A549 (cell line): Measurements from ENCODE around the gene PAX4. TPM values are rescaled to one million over a fixed set of nuclear protein-coding genes. Genes with fewer than 3 reads are reported as not detected.

Source experiments
- ATAC-seq, 2 experiments: fragments of 200-7000 bp in 1 of 2; fragments of >200 bp in 1 of 2; cut with Nextera tagmentation in 1 of 2; cut with Tn5 transposase in 1 of 2; 3 replicates each; pipeline versions ENCODE4 v1.8.0 to v1.9.1; 2018 to 2020; ENCODE audit warnings: mild to moderate bottlenecking in 1 of 2, moderate library complexity in 1 of 2
- CTCF ChIA-PET: fragments of 300-600 bp; sonication (Branson Sonifier 250); formaldehyde crosslinking; extraction: SDS; loops from one replicate; lab custom pipeline; 2021; ENCODE audit warnings: antibody characterized with exemption, inconsistent platforms; lab: Yijun Ruan, JAX
- POLR2A ChIA-PET: fragments of 350-600 bp; formaldehyde crosslinking; extraction: SDS; loops from one replicate; lab custom pipeline; 2021; ENCODE audit warnings: antibody characterized with exemption, inconsistent platforms; lab: Yijun Ruan, JAX
- DNase-seq, 2 experiments: peaks; one replicate each; pipeline versions ENCODE4 v3.0.0 to v3.0.0-alpha.2; 2011 to 2016; ENCODE audit warnings: low read depth in 1 of 2, low spot score in 1 of 2
- FAIRE-seq: peaks from 2 replicates; lab custom pipeline; 2011; peaks lifted over from hg19 to GRCh38; lab: Jason Lieb, UNC
- H3K27ac ChIP-seq, 2 experiments: fragments of >200 bp; sonication (Bioruptor Twin); formaldehyde crosslinking; 3 replicates each; pipeline ENCODE4 v1.5.1; 2016 to 2017
- H3K4me1 ChIP-seq: fragments of >200 bp; sonication (Bioruptor Twin); formaldehyde crosslinking; 3 replicates; pipeline ENCODE4 v1.6.1; 2016
- H3K4me2 ChIP-seq: fragments of >200 bp; sonication (Bioruptor Twin); formaldehyde crosslinking; 3 replicates; pipeline ENCODE4 v1.6.1; 2016
- H3K4me3 ChIP-seq: fragments of >200 bp; sonication (Bioruptor Twin); formaldehyde crosslinking; 3 replicates; pipeline ENCODE4 v1.5.1; 2016
- H3K9me3 ChIP-seq: fragments of >200 bp; sonication (Bioruptor Twin); formaldehyde crosslinking; 3 replicates; pipeline ENCODE4 v1.6.1; 2016
- BHLHE40 ChIP-seq: IDR thresholded peaks from 2 replicates; pipeline ENCODE4 v1.6.1; 2012; ENCODE audit warnings: low read depth, low read length, inconsistent platforms
- CEBPB ChIP-seq, 2 experiments: fragments of >200 bp in 1 of 2; sonication (Bioruptor Twin) in 1 of 2; formaldehyde crosslinking in 1 of 2; IDR thresholded peaks; 2 replicates each; pipeline ENCODE4 v1.6.1; 2012 to 2016
- CHD4 ChIP-seq: fragments of 200-600 bp; sonication (generic); IDR thresholded peaks from 2 replicates; pipeline ENCODE4 v1.6.1; 2016; ENCODE audit warnings: antibody characterized with exemption, mild to moderate bottlenecking, borderline replicate concordance
- CTCF ChIP-seq: fragments of >200 bp; sonication (Bioruptor Twin); formaldehyde crosslinking; IDR thresholded peaks from 3 replicates; pipeline ENCODE4 v1.5.1; 2016
- EHMT2 ChIP-seq: fragments of 200-600 bp; sonication (generic); IDR thresholded peaks from 2 replicates; pipeline ENCODE4 v1.6.1; 2016; ENCODE audit warnings: antibody characterized with exemption, low read depth, mild to moderate bottlenecking, moderate library complexity
- EP300 ChIP-seq, 2 experiments: fragments of >200 bp; sonication (Bioruptor Twin); formaldehyde crosslinking; IDR thresholded peaks; 2 replicates in 1 of 2; 3 replicates in 1 of 2; pipeline ENCODE4 v1.6.1; 2016 to 2017
- ESRRA ChIP-seq: fragments of 150-350 bp; IDR thresholded peaks from 2 replicates; pipeline ENCODE4 v1.6.1; 2014; ENCODE audit warnings: mild to moderate bottlenecking, low read length, borderline replicate concordance
- FOSL2 ChIP-seq, 2 experiments: fragments of 450-650 bp in 1 of 2; fragments of >200 bp in 1 of 2; sonication (Bioruptor Twin) in 1 of 2; formaldehyde crosslinking; IDR thresholded peaks; 2 replicates each; pipeline versions ENCODE4 v1.5.0 to v1.6.1; 2016 to 2020; ENCODE audit warnings: mild to moderate bottlenecking in 1 of 2, moderate library complexity in 1 of 2
- HDAC2 ChIP-seq: fragments of 200-600 bp; sonication (generic); IDR thresholded peaks from 2 replicates; pipeline ENCODE4 v1.6.1; 2016
- HES2 ChIP-seq: fragments of >200 bp; sonication (Bioruptor Twin); formaldehyde crosslinking; IDR thresholded peaks from 2 replicates; pipeline ENCODE4 v1.6.1; 2016
- HOXA7 ChIP-seq: fragments of 250-450 bp; sonication (Bioruptor Pico); IDR thresholded peaks from 2 replicates; pipeline ENCODE4 v1.5.0; 2020; ENCODE audit warnings: mild to moderate bottlenecking, moderate library complexity
- HOXB5 ChIP-seq: fragments of 250-450 bp; sonication (Bioruptor Pico); IDR thresholded peaks from 2 replicates; pipeline ENCODE4 v1.5.0; 2020; ENCODE audit warnings: mild to moderate bottlenecking, moderate library complexity
- KDM1A ChIP-seq: fragments of 200-600 bp; sonication (generic); IDR thresholded peaks from 2 replicates; pipeline ENCODE4 v1.6.1; 2016; ENCODE audit warnings: low read depth, mild to moderate bottlenecking
- KDM5A ChIP-seq: fragments of 200-600 bp; sonication (generic); IDR thresholded peaks from 2 replicates; pipeline ENCODE4 v1.6.1; 2016; ENCODE audit warnings: antibody characterized with exemption, mild to moderate bottlenecking
- MYC ChIP-seq: IDR thresholded peaks from 2 replicates; pipeline ENCODE4 v1.6.1; 2012; ENCODE audit warnings: mild to moderate bottlenecking, inconsistent platforms, low read length, improper control_type of control experiment, borderline replicate concordance
- NFE2L2 ChIP-seq: fragments of 150-350 bp; conservative IDR thresholded peaks from 2 replicates; pipeline ENCODE4 v1.6.1; 2014; ENCODE audit warnings: low read length
- POLR2A ChIP-seq: IDR thresholded peaks from 2 replicates; pipeline ENCODE4 v1.6.1; 2012; ENCODE audit warnings: mild to moderate bottlenecking, low read length
- REST ChIP-seq: fragments of 200-600 bp; sonication (generic); IDR thresholded peaks from 2 replicates; pipeline ENCODE4 v1.6.1; 2016; ENCODE audit warnings: antibody characterized with exemption, mild to moderate bottlenecking, moderate library complexity
- SREBF2 ChIP-seq: fragments of 450-650 bp; IDR thresholded peaks from 2 replicates; pipeline ENCODE4 v1.6.1; 2014; ENCODE audit warnings: mild to moderate bottlenecking, moderate library complexity
- ZC3H11A ChIP-seq: fragments of 450-650 bp; IDR thresholded peaks from 2 replicates; pipeline ENCODE4 v1.6.1; 2014; ENCODE audit warnings: antibody characterized with exemption, mild to moderate bottlenecking
- ZFP36 ChIP-seq: fragments of 450-650 bp; IDR thresholded peaks from 2 replicates; pipeline ENCODE4 v1.6.1; 2014; ENCODE audit warnings: borderline replicate concordance; ENCODE audit not compliant: partially characterized antibody
- ZNF302 ChIP-seq: fragments of 250-450 bp; sonication (Bioruptor Pico); IDR thresholded peaks from 2 replicates; pipeline ENCODE4 v1.9.0; 2021; ENCODE audit warnings: inconsistent platforms, mild to moderate bottlenecking, moderate library complexity
- ZSCAN20 ChIP-seq: fragments of 250-450 bp; sonication (Bioruptor Pico); IDR thresholded peaks from 2 replicates; pipeline ENCODE4 v1.8.0; 2022; ENCODE audit warnings: mild to moderate bottlenecking, moderate library complexity
- WGBS: methylation state at CpG from one replicate; pipeline ENCODE4 v1.1.6; 2017; ENCODE audit errors: missing lambda C conversion rate; 5-methylcytosine and 5-hydroxymethylcytosine counted together
- polyA plus RNA-seq, 4 experiments: library from polyadenylated mRNA; depleted of rRNA in 3 of 4; stranded (reverse); fragments of >200 nt; fragmentation: RNase III in 1 of 4; extraction: RNeasy Plus Mini Kit Qiagen cat#74134 plus additional on column Dnase treatment in 1 of 4; gene quantifications; 2 replicates in 3 of 4; 3 replicates in 1 of 4; pipeline ENCODE4 v1.2.3, GENCODE V29; 2011 to 2017
- TF ChIP-seq, protein P1 (sequence below): fragments of >200 bp; sonication (Bioruptor Twin); formaldehyde crosslinking; IDR thresholded peaks from 3 replicates; pipeline ENCODE4 v1.6.1; 2016
- TF ChIP-seq, protein P2 (sequence below): IDR thresholded peaks from 2 replicates; pipeline ENCODE4 v1.6.1; 2012; ENCODE audit warnings: low read depth, borderline replicate concordance
- TF ChIP-seq, protein P3 (sequence below): fragments of 250-450 bp; sonication (Bioruptor Pico); IDR thresholded peaks from 2 replicates; pipeline ENCODE4 v1.5.0; 2020; ENCODE audit warnings: low read depth, mild to moderate bottlenecking, moderate library complexity

PAX4 gene
- polyA plus RNA-seq, 2 of the 4 experiments (the other 2 are of a cell fraction): not detected

GRCh38 chr7:127638197-127638596, 20.3 kb upstream of the PAX4 start:
- ATAC-seq (no peak), FAIRE-seq (no peak), DNase-seq (no peak)
- TF ChIP-seq HOXB5 (CRISPR knock-in tag) (no peak), EP300 (IDR thresholded peaks at IDR 0.05) (no peak), ZC3H11A (no peak), HOXA7 (CRISPR knock-in tag) (no peak), KDM1A (no peak), HDAC2 (no peak), ZFP36 (no peak), POLR2A (no peak), CTCF (no peak), REST (no peak), FOSL2 (IDR thresholded peaks at IDR 0.05) (no peak), FOSL2 (CRISPR knock-in tag; IDR thresholded peaks at IDR 0.05) (no peak), ZSCAN20 (CRISPR knock-in tag) (no peak), KDM5A (no peak), HES2 (no peak), MYC (no peak)
- TF ChIP-seq, protein P1, sequence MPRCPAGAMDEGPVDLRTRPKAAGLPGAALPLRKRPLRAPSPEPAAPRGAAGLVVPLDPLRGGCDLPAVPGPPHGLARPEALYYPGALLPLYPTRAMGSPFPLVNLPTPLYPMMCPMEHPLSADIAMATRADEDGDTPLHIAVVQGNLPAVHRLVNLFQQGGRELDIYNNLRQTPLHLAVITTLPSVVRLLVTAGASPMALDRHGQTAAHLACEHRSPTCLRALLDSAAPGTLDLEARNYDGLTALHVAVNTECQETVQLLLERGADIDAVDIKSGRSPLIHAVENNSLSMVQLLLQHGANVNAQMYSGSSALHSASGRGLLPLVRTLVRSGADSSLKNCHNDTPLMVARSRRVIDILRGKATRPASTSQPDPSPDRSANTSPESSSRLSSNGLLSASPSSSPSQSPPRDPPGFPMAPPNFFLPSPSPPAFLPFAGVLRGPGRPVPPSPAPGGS: no peak
- TF ChIP-seq, protein P2, sequence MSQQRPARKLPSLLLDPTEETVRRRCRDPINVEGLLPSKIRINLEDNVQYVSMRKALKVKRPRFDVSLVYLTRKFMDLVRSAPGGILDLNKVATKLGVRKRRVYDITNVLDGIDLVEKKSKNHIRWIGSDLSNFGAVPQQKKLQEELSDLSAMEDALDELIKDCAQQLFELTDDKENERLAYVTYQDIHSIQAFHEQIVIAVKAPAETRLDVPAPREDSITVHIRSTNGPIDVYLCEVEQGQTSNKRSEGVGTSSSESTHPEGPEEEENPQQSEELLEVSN: no peak
- TF ChIP-seq, protein P3, sequence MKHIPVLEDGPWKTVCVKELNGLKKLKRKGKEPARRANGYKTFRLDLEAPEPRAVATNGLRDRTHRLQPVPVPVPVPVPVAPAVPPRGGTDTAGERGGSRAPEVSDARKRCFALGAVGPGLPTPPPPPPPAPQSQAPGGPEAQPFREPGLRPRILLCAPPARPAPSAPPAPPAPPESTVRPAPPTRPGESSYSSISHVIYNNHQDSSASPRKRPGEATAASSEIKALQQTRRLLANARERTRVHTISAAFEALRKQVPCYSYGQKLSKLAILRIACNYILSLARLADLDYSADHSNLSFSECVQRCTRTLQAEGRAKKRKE (CRISPR knock-in tag): no peak
- H3K4me1 ChIP-seq: no peaks in the 10 kb centered on the region
- no peak overlapping the region for H3K4me3 ChIP-seq
- CTCF ChIA-PET: interaction anchor here (1.2 kb wide), 1 partner anchor 9 kb away, joined by 3 read pairs; no protein-coding TSS in a partner anchor
- H3K9me3 ChIP-seq: no peaks in the 10 kb centered on the region
- POLR2A ChIA-PET: no interaction called here
- H3K27ac ChIP-seq: no peak overlapping the region
- no peak overlapping the region for H3K4me2 ChIP-seq

DNA sequence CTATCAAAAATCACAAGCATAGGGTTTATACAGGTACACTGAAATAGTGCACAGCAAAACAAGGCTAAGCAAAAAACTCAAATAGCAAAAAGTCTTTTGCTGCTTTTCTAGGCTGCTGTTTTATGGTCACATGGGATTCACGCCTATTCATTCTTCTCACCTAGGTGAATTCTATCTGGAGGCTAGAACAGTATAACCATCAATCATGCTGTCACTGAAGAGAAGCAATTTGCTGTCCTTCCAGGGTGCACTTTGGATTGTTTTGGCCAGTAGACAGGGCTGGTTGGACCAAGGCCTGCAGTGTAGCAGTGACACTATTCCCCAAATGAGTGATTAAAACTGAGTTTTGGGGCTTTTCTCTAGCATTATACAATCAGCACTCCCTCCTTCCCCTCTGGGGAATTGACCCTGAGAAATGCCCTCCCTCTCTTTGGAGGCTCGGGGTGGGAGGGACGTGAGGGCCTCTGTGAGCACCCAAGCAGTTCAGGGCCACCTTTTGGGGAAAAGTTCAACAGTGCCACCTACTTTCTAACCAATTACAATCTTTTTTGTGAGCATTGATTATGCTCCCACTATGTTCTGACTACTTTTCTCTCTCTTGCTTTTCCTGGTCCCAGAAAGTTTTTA, 17.8 kb upstream of the PAX4 start:
- WGBS: 40% methylated on average over 3 of the region's 3 CpGs
- ChIA-PET CTCF (no interaction called here), POLR2A (no interaction called here)
- no peak for TF ChIP-seq EHMT2
- no peak for TF ChIP-seq CEBPB (IDR thresholded peaks at IDR 0.05)
- TF ChIP-seq BHLHE40: no peak
- no peak for TF ChIP-seq NFE2L2
- no peak for TF ChIP-seq HDAC2
- TF ChIP-seq, protein P2: no peak
- no peak for TF ChIP-seq ZNF302 (CRISPR knock-in tag)
- no peak for TF ChIP-seq POLR2A
- no peak for TF ChIP-seq HES2
- TF ChIP-seq ESRRA: no peak
- TF ChIP-seq SREBF2: no peak
- TF ChIP-seq CHD4: no peak
- TF ChIP-seq MYC: no peak
- DNase-seq (no peak), ATAC-seq (no peak), FAIRE-seq (no peak)
- no peak overlapping the region for H3K27ac ChIP-seq
- H3K9me3 ChIP-seq: no peaks in the 10 kb centered on the region
- H3K4me3 ChIP-seq: no peak overlapping the region
- no peaks in the 10 kb centered on the region for H3K4me1 ChIP-seq
- no peak overlapping the region for H3K4me2 ChIP-seq
